VCaP (cell line): Measurements from ENCODE around the gene GPR179.

Source experiments
- H3K27ac ChIP-seq: fragments of 450-650 bp; 2 replicates; pipeline ENCODE4 v1.5.1; 2017
- CTCF ChIP-seq: fragments of 450-650 bp; conservative IDR thresholded peaks from 2 replicates; pipeline ENCODE4 v1.5.1; 2017; ENCODE audit warnings: mild to moderate bottlenecking, moderate library complexity

GPR179 gene

GRCh38 chr17:38343608-38344419 lies at the start of gene GPR179:
GPR179 (minus strand) TSS chr17:38343956; CDS start chr17:38343789, 167 bp downstream.
- H3K27ac ChIP-seq, result no peak within 1 kb of the TSS
- TF ChIP-seq CTCF, result no peak

GRCh38 chr17:38379448-38379847 lies 35.7 kb upstream of the GPR179 start:
- no peak for TF ChIP-seq CTCF
- no peak overlapping the region for H3K27ac ChIP-seq

DNA sequence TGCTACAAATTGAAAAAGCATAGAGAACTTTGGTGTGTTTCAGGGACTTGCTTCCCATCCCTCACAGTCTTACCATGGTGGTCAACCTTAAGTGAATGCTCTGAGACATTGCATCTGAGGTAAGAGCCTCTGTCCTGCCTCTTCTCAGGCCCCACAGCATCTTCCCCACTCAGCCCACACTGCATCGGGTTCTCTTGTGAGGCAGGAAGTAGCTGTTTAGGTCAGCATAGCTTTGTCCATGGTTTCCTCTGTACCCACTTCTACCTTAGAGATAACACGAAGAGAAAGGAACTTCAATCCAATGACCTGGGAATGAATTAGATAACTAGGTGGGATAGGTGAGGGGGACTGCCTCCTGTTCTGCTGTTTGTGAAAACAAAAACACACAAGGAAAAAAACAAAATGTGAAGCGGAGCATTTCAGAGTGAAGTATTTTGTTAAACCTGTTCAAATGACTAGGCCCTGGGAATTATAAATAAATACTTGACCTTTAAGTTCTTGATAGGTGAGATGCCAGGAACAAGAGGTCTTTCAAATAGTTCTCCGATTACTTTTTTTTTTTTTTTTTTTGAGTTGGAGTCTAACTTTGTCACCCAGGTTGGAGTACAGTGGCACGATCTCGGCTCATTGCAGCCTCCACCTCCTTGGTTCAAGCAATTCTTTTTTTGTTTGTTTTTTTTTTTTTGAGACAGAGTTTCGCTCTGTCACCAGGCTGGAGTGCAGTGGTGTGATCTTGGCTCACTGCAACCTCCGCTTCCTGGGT lies 25.5 kb upstream of the GPR179 start:
- H3K27ac ChIP-seq, result no peak overlapping the region
- no peak for TF ChIP-seq CTCF

DNA sequence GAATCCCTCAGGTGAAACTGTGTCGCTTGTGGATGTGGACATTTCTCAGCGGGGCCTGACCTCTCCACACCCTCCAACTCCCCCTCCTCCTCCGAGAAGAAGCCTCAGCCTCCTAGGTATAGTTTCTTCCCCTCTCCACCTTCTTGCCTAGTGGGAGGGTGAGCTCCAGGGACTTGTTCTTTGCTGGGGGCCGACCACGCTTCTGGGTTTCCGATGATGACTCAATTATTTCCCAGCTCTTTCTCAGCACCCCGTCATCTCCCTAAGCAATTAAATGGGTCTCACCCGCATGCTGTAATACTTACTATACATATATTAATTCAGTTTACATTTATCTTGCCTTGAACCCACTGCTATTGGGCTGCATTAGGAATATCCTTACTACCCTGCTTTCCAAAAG lies 21.0 kb upstream of the GPR179 start:
- H3K27ac ChIP-seq, result no peak overlapping the region
- no peak for TF ChIP-seq CTCF

GRCh38 chr17:38363016-38363415 lies 19.3 kb upstream of the GPR179 start:
- no peak overlapping the region for H3K27ac ChIP-seq
- no peak for TF ChIP-seq CTCF

DNA sequence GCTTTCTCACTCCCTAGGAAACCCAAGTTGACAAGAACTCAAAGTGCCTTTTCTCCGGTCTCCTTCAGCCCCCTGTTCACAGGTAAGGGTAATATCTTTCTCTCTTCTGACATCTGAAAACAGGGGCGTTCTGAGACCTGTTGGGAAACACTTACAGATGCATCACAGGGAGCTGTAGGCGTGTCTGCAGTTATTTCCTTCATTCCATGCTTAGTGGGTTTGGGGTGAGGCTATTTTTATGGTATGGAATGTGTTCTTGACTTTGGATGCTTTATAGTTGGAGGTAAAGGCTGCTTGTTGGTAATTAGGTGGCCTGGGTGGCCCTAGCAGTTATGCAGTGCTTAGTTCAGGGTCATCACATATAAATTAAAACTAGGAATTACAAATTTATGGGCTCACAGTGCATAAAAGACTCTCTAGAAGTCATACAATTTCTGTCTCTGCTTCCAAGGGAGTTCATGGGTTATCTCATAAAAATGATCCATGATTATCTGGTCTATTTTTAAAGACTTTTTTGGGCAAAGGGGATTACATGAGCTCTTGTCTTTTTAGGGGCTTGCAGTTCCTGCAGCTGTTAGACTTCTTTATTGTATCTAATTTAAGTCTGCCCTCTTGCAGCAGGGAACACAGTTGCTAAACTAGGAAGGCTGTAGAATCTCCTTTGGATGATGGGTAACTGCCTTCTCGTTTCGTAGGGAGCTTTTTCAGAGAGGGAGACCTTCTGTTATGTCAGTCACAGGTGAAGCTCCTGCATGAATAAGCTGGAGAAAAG lies 18.1 kb upstream of the GPR179 start:
- no peak for TF ChIP-seq CTCF

More for the DNA sequence above, 18.1 kb upstream of the GPR179 start:
- H3K27ac ChIP-seq, result no peak overlapping the region
